AG04450 (cell line): Measurements from ENCODE around the gene UHRF1. TPM values are rescaled to one million over a fixed set of nuclear protein-coding genes. Genes with fewer than 3 reads are reported as not detected.

Source experiments
- CTCF ChIA-PET: fragments of 300-600, 350-600 bp; formaldehyde crosslinking; extraction: SDS; loops from one replicate; lab custom pipeline; 2022; ENCODE audit warnings: antibody characterized with exemption, inconsistent platforms; lab: Charles Lee
- POLR2A ChIA-PET: fragments of 350-600 bp; formaldehyde crosslinking; extraction: SDS; loops from one replicate; lab custom pipeline; 2021; ENCODE audit warnings: antibody characterized with exemption, inconsistent platforms; lab: Yijun Ruan, JAX
- DNase-seq: peaks from one replicate; pipeline ENCODE4 v3.0.0-alpha.2; 2011; ENCODE audit warnings: low read depth, low spot score
- H3K27ac ChIP-seq: one replicate; pipeline ENCODE4 v1.5.1; 2012; ENCODE audit warnings: low read depth, low read length, control low read depth
- H3K27me3 ChIP-seq: one replicate; pipeline ENCODE4 v1.6.0; 2012; ENCODE audit warnings: low read length; ENCODE audit not compliant: control insufficient read depth, insufficient read depth
- H3K4me3 ChIP-seq: 2 replicates; pipeline ENCODE4 v1.5.1; 2011; ENCODE audit warnings: mild to moderate bottlenecking, low read depth, low read length, control low read depth
- H3K9me3 ChIP-seq: 2 replicates; pipeline ENCODE4 v1.5.1; 2012; ENCODE audit warnings: low read length; ENCODE audit not compliant: control insufficient read depth, insufficient read depth
- CTCF ChIP-seq: IDR thresholded peaks from 2 replicates; pipeline ENCODE4 v1.5.1; 2011; ENCODE audit warnings: low read depth, low read length, control low read depth, inconsistent platforms
- polyA plus RNA-seq: library from polyadenylated mRNA; depleted of rRNA; stranded (reverse); fragments of >200 nt; gene quantifications from 2 replicates; pipeline ENCODE4 v1.2.3, GENCODE V29; 2011

Gene UHRF1
- polyA plus RNA-seq, 1 experiment: 6.1 TPM

GRCh38 chr19:4987692-4988370, 78.5 kb downstream of the UHRF1 start:
- no peak for DNase-seq
- no peak overlapping the region for H3K27ac ChIP-seq
- no peak overlapping the region for H3K4me3 ChIP-seq
- H3K27me3 ChIP-seq: no peaks in the 10 kb centered on the region
- no peak for TF ChIP-seq CTCF
- ChIA-PET POLR2A (interaction anchor here (1.2 kb wide), 1 partner anchor 19 kb away, joined by 4 read pairs; the partner anchor contains the start of gene KDM4B), CTCF (interaction anchor here (0.6 to 1.1 kb wide), 3 partner anchors 14 to 61 kb away, joined by 3 read pairs; no protein-coding TSS in a partner anchor)
- H3K9me3 ChIP-seq: no peaks in the 10 kb centered on the region; the same call in none of the 2 replicates

- DNase-seq: peak; percentile 32
- H3K4me3 ChIP-seq: no peak overlapping the region
- H3K27me3 ChIP-seq: no peaks in the 10 kb centered on the region
- H3K27ac ChIP-seq: peak overlapping the region; percentile 39
- TF ChIP-seq CTCF: no peak
- no peaks in the 10 kb centered on the region; the same call in none of the 2 replicates for H3K9me3 ChIP-seq
- ChIA-PET POLR2A (interaction anchor here (0.6 to 1.4 kb wide), 3 partner anchors 20 to 42 kb away, joined by 3 to 5 read pairs (median 4); partner anchors contain the start of gene KDM4B), CTCF (interaction anchor here (0.8 to 2.0 kb wide), 3 partner anchors 13 to 42 kb away, joined by 3 to 9 read pairs (median 3); no protein-coding TSS in a partner anchor)
Measured at GRCh38 chr19:4988770-4989251, 79.5 kb downstream of the UHRF1 start.

GRCh38 chr19:4990306-4990705, 81.0 kb downstream of the UHRF1 start:
- ChIA-PET POLR2A (no interaction called here), CTCF (interaction anchor here (2.0 kb wide), 1 partner anchor 11 kb away, joined by 9 read pairs; no protein-coding TSS in a partner anchor)
- H3K27me3 ChIP-seq: no peaks in the 10 kb centered on the region
- H3K9me3 ChIP-seq: no peaks in the 10 kb centered on the region; the same call in none of the 2 replicates
- no peak overlapping the region for H3K4me3 ChIP-seq
- no peak overlapping the region for H3K27ac ChIP-seq
- TF ChIP-seq CTCF: no peak
- no peak for DNase-seq

GRCh38 chr19:4991538-4991937, 82.2 kb downstream of the UHRF1 start:
- POLR2A ChIA-PET: no interaction called here
- CTCF ChIA-PET: no interaction called here
- Histone ChIP-seq H3K9me3 (no peaks in the 10 kb centered on the region; the same call in 1 of the 2 replicates), H3K4me3 (no peak overlapping the region), H3K27ac (no peak overlapping the region), H3K27me3 (no peaks in the 10 kb centered on the region)
- TF ChIP-seq CTCF: no peak
- no peak for DNase-seq
